H1 (cell line): ENCODE results near the gene NPHP3. TPM values are rescaled to one million over a fixed set of nuclear protein-coding genes. Genes with fewer than 3 reads are reported as not detected.

Source experiments
- CTCF ChIA-PET: fragments of 300-600 bp; sonication (Branson Sonifier 250); formaldehyde crosslinking; loops from one replicate; lab custom pipeline; 2021; ENCODE audit not compliant: partially characterized antibody; lab: Charles Lee
- POLR2A ChIA-PET: fragments of 300-600 bp; sonication (Branson Sonifier 250); formaldehyde crosslinking; loops from one replicate; lab custom pipeline; 2021; ENCODE audit warnings: inconsistent platforms; ENCODE audit not compliant: partially characterized antibody; lab: Charles Lee
- DNase-seq, 2 experiments: peaks; one replicate each; pipeline versions ENCODE4 v3.0.0 to v3.0.0-alpha.2; 2010 to 2022; ENCODE audit warnings: low spot score in 2 of 2, low read depth in 1 of 2, mixed read lengths in 1 of 2
- FAIRE-seq: peaks from 2 replicates; lab custom pipeline; 2011; peaks lifted over from hg19 to GRCh38; lab: Jason Lieb, UNC
- H2AFZ ChIP-seq: 2 replicates; pipeline ENCODE4 v1.8.1; 2012; ENCODE audit warnings: low read length, inconsistent platforms
- H2AK5ac ChIP-seq: 2 replicates; pipeline ENCODE4 v1.6.1; 2013; ENCODE audit warnings: low read depth, low read length
- H2BK120ac ChIP-seq: replicated peaks from 2 replicates; pipeline ENCODE3; 2013; ENCODE audit warnings: low read depth, low read length, inconsistent platforms
- H2BK12ac ChIP-seq: 2 replicates; pipeline ENCODE4 v1.6.1; 2013; ENCODE audit warnings: low read depth, low read length
- H2BK15ac ChIP-seq: 2 replicates; pipeline ENCODE4 v1.6.1; 2013; ENCODE audit warnings: low read length
- H2BK20ac ChIP-seq: 2 replicates; pipeline ENCODE4 v1.6.1; 2013; ENCODE audit warnings: low read length
- H2BK5ac ChIP-seq: 2 replicates; pipeline ENCODE4 v1.6.1; 2013; ENCODE audit warnings: low read depth, low read length
- H3K14ac ChIP-seq: 2 replicates; pipeline ENCODE4 v1.6.1; 2013; ENCODE audit warnings: inconsistent platforms; ENCODE audit not compliant: insufficient read length
- H3K18ac ChIP-seq: 2 replicates; pipeline ENCODE4 v1.6.1; 2013; ENCODE audit warnings: low read length; ENCODE audit errors: extremely low read depth
- H3K23ac ChIP-seq: 2 replicates; pipeline ENCODE4 v1.6.1; 2013; ENCODE audit warnings: inconsistent platforms; ENCODE audit not compliant: insufficient read length
- H3K23me2 ChIP-seq: 2 replicates; pipeline ENCODE4 v1.6.1; 2013; ENCODE audit warnings: low read depth, low read length
- H3K27ac ChIP-seq: 2 replicates; pipeline ENCODE4 v1.6.1; 2011; ENCODE audit warnings: low read depth, low read length, inconsistent platforms
- H3K27me3 ChIP-seq, 4 experiments: replicated peaks in 1 of 4; 1 replicate in 1 of 4; 2 replicates in 3 of 4; pipeline versions ENCODE4 v1.6.1 to v1.8.1; 2011 to 2013; ENCODE audit warnings: low read length in 3 of 4, mild to moderate bottlenecking in 3 of 4, inconsistent platforms in 2 of 4, mixed read lengths in 2 of 4, moderate library complexity in 1 of 4; ENCODE audit not compliant: control insufficient read depth in 3 of 4, insufficient read depth in 3 of 4; ENCODE audit errors: extremely low read depth in 1 of 4
- H3K36me3 ChIP-seq, 4 experiments: 2 replicates each; pipeline versions ENCODE4 v1.6.1 to v1.8.1; 2011 to 2013; ENCODE audit warnings: mild to moderate bottlenecking in 4 of 4, low read length in 3 of 4, moderate library complexity in 2 of 4, control low read depth in 1 of 4, inconsistent platforms in 1 of 4; ENCODE audit not compliant: insufficient read depth in 4 of 4, control insufficient read depth in 2 of 4
- H3K4ac ChIP-seq: replicated peaks from 2 replicates; pipeline ENCODE3; 2013; ENCODE audit warnings: low read length, low read depth, mixed read lengths, inconsistent platforms; ENCODE audit not compliant: insufficient read length
- H3K4me1 ChIP-seq, 4 experiments: replicated peaks in 1 of 4; 1 replicate in 1 of 4; 2 replicates in 3 of 4; pipeline versions ENCODE4 v1.6.1 to v1.8.1; 2011 to 2013; ENCODE audit warnings: low read length in 3 of 4, inconsistent platforms in 2 of 4, mixed read lengths in 1 of 4; ENCODE audit not compliant: insufficient read depth in 4 of 4, control insufficient read depth in 3 of 4
- H3K4me2 ChIP-seq, 2 experiments: 2 replicates each; pipeline versions ENCODE4 v1.6.1 to v1.8.1; 2011 to 2013; ENCODE audit warnings: low read depth in 2 of 2, low read length in 2 of 2, control low read depth in 1 of 2, inconsistent platforms in 1 of 2, mild to moderate bottlenecking in 1 of 2; ENCODE audit not compliant: insufficient read depth in 1 of 2
- H3K4me3 ChIP-seq, 4 experiments: fragments of 200-600, 300-600 bp in 1 of 4; sonication (generic), shearing (Covaris generic), sonication (Bioruptor Twin) in 1 of 4; 2 replicates each; pipeline versions ENCODE4 v1.5.1 to v1.8.1; 2011 to 2016; ENCODE audit warnings: low read length in 4 of 4, low read depth in 3 of 4, control low read depth in 2 of 4, inconsistent platforms in 2 of 4, mild to moderate bottlenecking in 2 of 4, mixed read lengths in 1 of 4, moderate library complexity in 1 of 4; ENCODE audit not compliant: insufficient read depth in 2 of 4; ENCODE audit errors: extremely low read depth in 1 of 4
- H3K56ac ChIP-seq: replicated peaks from 2 replicates; pipeline ENCODE3; 2013; ENCODE audit warnings: low read depth, mild to moderate bottlenecking, mixed read lengths, low read length, inconsistent platforms; ENCODE audit not compliant: insufficient read length
- H3K79me1 ChIP-seq: 2 replicates; pipeline ENCODE4 v1.6.1; 2013; ENCODE audit warnings: low read depth, low read length, control low read depth
- H3K79me2 ChIP-seq, 2 experiments: 2 replicates each; pipeline versions ENCODE4 v1.6.1 to v1.8.1; 2012 to 2013; ENCODE audit warnings: low read length in 2 of 2, mild to moderate bottlenecking in 2 of 2, inconsistent platforms in 1 of 2; ENCODE audit not compliant: insufficient read depth in 2 of 2, control insufficient read depth in 1 of 2
- H3K9ac ChIP-seq, 4 experiments: replicated peaks in 1 of 4; 1 replicate in 1 of 4; 2 replicates in 3 of 4; pipeline versions ENCODE4 v1.6.1 to v1.8.1; 2011 to 2013; ENCODE audit warnings: low read depth in 3 of 4, low read length in 3 of 4, control low read depth in 2 of 4, mild to moderate bottlenecking in 2 of 4, moderate library complexity in 2 of 4, inconsistent platforms in 1 of 4; ENCODE audit errors: extremely low read depth in 1 of 4
- H3K9me3 ChIP-seq, 2 experiments: 2 replicates each; pipeline versions ENCODE4 v1.6.1 to v1.8.1; 2012 to 2013; ENCODE audit warnings: mild to moderate bottlenecking in 2 of 2, moderate library complexity in 2 of 2, control low read depth in 1 of 2, inconsistent platforms in 1 of 2, low read depth in 1 of 2, low read length in 1 of 2, mixed read lengths in 1 of 2; ENCODE audit not compliant: insufficient read depth in 2 of 2
- H4K20me1 ChIP-seq, 2 experiments: replicated peaks in 1 of 2; 2 replicates each; pipeline versions ENCODE3 to v1.8.1; 2011 to 2013; ENCODE audit warnings: inconsistent platforms in 2 of 2, low read length in 2 of 2, mild to moderate bottlenecking in 1 of 2; ENCODE audit not compliant: insufficient read depth in 2 of 2, control insufficient read depth in 1 of 2
- H4K5ac ChIP-seq: 2 replicates; pipeline ENCODE4 v1.6.1; 2013; ENCODE audit warnings: low read length, low read depth, mixed read lengths, inconsistent platforms; ENCODE audit not compliant: insufficient read length
- H4K8ac ChIP-seq: 2 replicates; pipeline ENCODE4 v1.8.0; 2013; ENCODE audit warnings: mild to moderate bottlenecking, moderate library complexity, low read length, inconsistent platforms; ENCODE audit not compliant: insufficient read depth; ENCODE audit errors: extremely low read depth
- H4K91ac ChIP-seq: replicated peaks from 2 replicates; pipeline ENCODE3; 2013; ENCODE audit warnings: low read length, mixed read lengths, inconsistent platforms; ENCODE audit not compliant: insufficient read length
- ASH2L ChIP-seq: fragments of 200-600, 300-600 bp; sonication (generic); IDR thresholded peaks from one replicate; pipeline ENCODE4 v1.7.1; 2017; ENCODE audit warnings: low read length
- EZH2 ChIP-seq: fragments of 200-600 bp; sonication (generic); IDR thresholded peaks from 2 replicates; pipeline ENCODE4 v1.7.1; 2012; ENCODE audit warnings: low read depth, mild to moderate bottlenecking, moderate library complexity, low read length, inconsistent platforms; ENCODE audit not compliant: severe bottlenecking
- MAFK ChIP-seq: IDR thresholded peaks from 2 replicates; pipeline ENCODE4 v1.6.1; 2012; ENCODE audit warnings: low read depth, mild to moderate bottlenecking, improper control_type of control experiment, low read length
- WGBS, 2 experiments: shearing (Covaris generic) in 1 of 2; methylation state at CpG; one replicate each; pipeline versions ENCODE4 v1.1.6 to v1.1.7; 2013 to 2015; ENCODE audit warnings: low lambda C conversion rate in 2 of 2, mixed read lengths in 2 of 2, inconsistent platforms in 1 of 2, low coverage in 1 of 2, missing lambda C conversion rate in 1 of 2; ENCODE audit not compliant: insufficient replicate concordance in 2 of 2, insufficient coverage in 1 of 2, insufficient read length in 1 of 2; ENCODE audit errors: extremely low coverage in 1 of 2, missing lambda C conversion rate in 1 of 2; 5-methylcytosine and 5-hydroxymethylcytosine counted together
- polyA plus RNA-seq, 7 experiments: library from polyadenylated mRNA; depleted of rRNA in 3 of 7; stranded (reverse) in 5 of 7; unstranded in 2 of 7; fragments of >200 nt in 5 of 7; fragments of 200-250 nt in 2 of 7; gene quantifications; 1 replicate in 5 of 7; 2 replicates in 1 of 7; 4 replicates in 1 of 7; pipeline versions ENCODE4 v1.2.1 to v1.2.3, GENCODE V29; 2011 to 2013; ENCODE audit warnings: missing spikeins in 2 of 7, mixed read lengths in 2 of 7
- total RNA-seq: library from RNA; stranded (reverse); fragmentation: NEBNext Ultra II Directional; extraction: Animal tissue kit (Norgen Biotek cat#: 25700); gene quantifications from 2 replicates; pipeline ENCODE4 v1.2.1, GENCODE V29; 2021

NPHP3 gene
- total and polyA plus RNA-seq, 2 of the 8 experiments (the other 6 are each of a cell fraction or from before 2014, with no cell fraction given), result 6.8 to 14.8 TPM

GRCh38 chr3:132650153-132650552 lies 72.1 kb downstream of the NPHP3 start:
- Histone ChIP-seq H3K18ac (no peak overlapping the region), H4K20me1 (no peaks in the 10 kb centered on the region), H2BK5ac (no peak overlapping the region), H3K79me2 (no peaks in the 10 kb centered on the region), H3K9ac (no peak overlapping the region), H2AFZ (no peak overlapping the region), H2BK120ac (no peak overlapping the region), H3K4me1 (no peaks in the 10 kb centered on the region), H3K27ac (no peak overlapping the region), H3K23ac (no peak overlapping the region), H3K56ac (no peak overlapping the region), H3K4me3 (no peak overlapping the region), H3K79me1 (no peaks in the 10 kb centered on the region), H3K36me3 (no peaks in the 10 kb centered on the region), H3K27me3 (no peaks in the 10 kb centered on the region), H3K4me2 (no peak overlapping the region), H3K23me2 (no peaks in the 10 kb centered on the region; the same call in 1 of the 2 replicates), H2AK5ac (no peak overlapping the region), H3K4ac (no peak overlapping the region), H3K9me3 (no peaks in the 10 kb centered on the region), H2BK20ac (no peak overlapping the region), H4K91ac (no peak overlapping the region), H2BK15ac (no peak overlapping the region), H3K14ac (no peak overlapping the region), H4K8ac (no peak overlapping the region), H2BK12ac (no peak overlapping the region), H4K5ac (no peak overlapping the region)
- POLR2A ChIA-PET, result no interaction called here
- WGBS, 2 experiments, result 89% methylated on average over 1 of the region's 1 CpG; no CpG with 5 or more reads in 1 of the 2 experiments
- CTCF ChIA-PET, result interaction anchor here (1.9 kb wide), 1 partner anchor 114 kb away, joined by 8 read pairs; no protein-coding TSS in a partner anchor
- DNase-seq, result no peak
- no peak for TF ChIP-seq ASH2L
- no peak for TF ChIP-seq EZH2
- no peak for TF ChIP-seq MAFK
- FAIRE-seq, result no peak
